Nephron progenitor cell (in vitro differentiated cells): ENCODE results near the gene SERPINH1.

Experiments used
- DNase-seq: peaks from one replicate; pipeline ENCODE4 v3.0.0; 2021
- H3K27ac Mint-ChIP-seq: 2 replicates; pipeline ENCODE4 v1.8.0; 2021; ENCODE audit warnings: mild to moderate bottlenecking, moderate library complexity, mixed read lengths
- H3K27me3 Mint-ChIP-seq: 2 replicates; pipeline ENCODE4 v1.8.0; 2021; ENCODE audit warnings: mild to moderate bottlenecking, low read depth, mixed read lengths; ENCODE audit not compliant: poor library complexity
- H3K36me3 Mint-ChIP-seq: 2 replicates; pipeline ENCODE4 v1.8.0; 2021; ENCODE audit warnings: low read depth, mixed read lengths
- H3K4me1 Mint-ChIP-seq: 2 replicates; pipeline ENCODE4 v1.8.0; 2021; ENCODE audit warnings: mixed read lengths
- H3K4me3 Mint-ChIP-seq: 2 replicates; pipeline ENCODE4 v1.8.0; 2021; ENCODE audit warnings: mild to moderate bottlenecking, moderate library complexity, mixed read lengths
- H3K9me3 Mint-ChIP-seq: 2 replicates; pipeline ENCODE4 v1.8.0; 2021; ENCODE audit warnings: mild to moderate bottlenecking, moderate library complexity, mixed read lengths
- CTCF ChIP-seq: fragments of 200-600 bp; sonication (generic); IDR thresholded peaks from 2 replicates; pipeline ENCODE4 v1.5.0; 2021; ENCODE audit warnings: antibody characterized with exemption

The SERPINH1 gene

GRCh38 chr11:75555079-75555811, 6.8 kb upstream of the SERPINH1 start:
- no peak for DNase-seq
- H3K36me3 Mint-ChIP-seq = no peaks in the 10 kb centered on the region
- H3K27me3 Mint-ChIP-seq = peaks cover 3% of the 10 kb centered on the region
- no peak for TF ChIP-seq CTCF
- H3K9me3 Mint-ChIP-seq = no peaks in the 10 kb centered on the region
- no peak overlapping the region for H3K4me3 Mint-ChIP-seq
- H3K4me1 Mint-ChIP-seq = peaks cover 57% of the 10 kb centered on the region
- peak overlapping the region; percentile 9 for H3K27ac Mint-ChIP-seq

- Mint-ChIP-seq H3K4me1 (peaks cover 67% of the 10 kb centered on the region), H3K9me3 (no peaks in the 10 kb centered on the region), H3K36me3 (no peaks in the 10 kb centered on the region), H3K27ac (peak overlapping the region; percentile 14), H3K27me3 (peaks cover 4% of the 10 kb centered on the region), H3K4me3 (no peak overlapping the region)
- no peak for TF ChIP-seq CTCF
- no peak for DNase-seq
Observed at GRCh38 chr11:75556275-75556674, 5.8 kb upstream of the SERPINH1 start.

- peaks cover 10% of the 10 kb centered on the region for H3K27me3 Mint-ChIP-seq
- H3K4me1 Mint-ChIP-seq = peaks cover 81% of the 10 kb centered on the region
- TF ChIP-seq CTCF = no peak
- DNase-seq = no peak
- no peak overlapping the region for H3K27ac Mint-ChIP-seq
- H3K4me3 Mint-ChIP-seq = no peak overlapping the region
- no peaks in the 10 kb centered on the region for H3K36me3 Mint-ChIP-seq
- no peaks in the 10 kb centered on the region for H3K9me3 Mint-ChIP-seq
Observed at GRCh38 chr11:75557666-75558494, 4.2 kb upstream of the SERPINH1 start.

GRCh38 chr11:75558939-75559843, 2.9 kb upstream of the SERPINH1 start:
- DNase-seq = no peak
- no peaks in the 10 kb centered on the region for H3K36me3 Mint-ChIP-seq
- peak overlapping the region; percentile 67 for H3K4me3 Mint-ChIP-seq
- H3K27ac Mint-ChIP-seq = peak overlapping the region; percentile 90
- no peak for TF ChIP-seq CTCF
- H3K27me3 Mint-ChIP-seq = peaks cover 10% of the 10 kb centered on the region
- peaks cover 90% of the 10 kb centered on the region for H3K4me1 Mint-ChIP-seq
- H3K9me3 Mint-ChIP-seq = no peaks in the 10 kb centered on the region

GRCh38 chr11:75560644-75561043, 1.4 kb upstream of the SERPINH1 start:
- Mint-ChIP-seq H3K4me3 (peak overlapping the region; percentile 92), H3K27me3 (peaks cover 10% of the 10 kb centered on the region), H3K4me1 (peaks cover 92% of the 10 kb centered on the region), H3K9me3 (no peaks in the 10 kb centered on the region), H3K36me3 (peaks cover 2% of the 10 kb centered on the region), H3K27ac (peak overlapping the region; percentile 59)
- DNase-seq = no peak
- no peak for TF ChIP-seq CTCF
